GM19452 (cell line): ENCODE data around the gene ROBO1.
"Not testable (repeated sequence)": the region's sequence is repeated elsewhere in the genome, so short reads cannot be mapped to it uniquely, and the experiment has no call there.

ENCODE experiments used
- ATAC-seq: cut with Tn5 transposase; IDR thresholded peaks from one replicate; pipeline ENCODE4 v1.9.1; 2021; ENCODE audit not compliant: unreplicated experiment

The ROBO1 gene

GRCh38 chr3:79383402-79384012 lies 384.3 kb downstream of the ROBO1 start:
- no peak for ATAC-seq

- ATAC-seq = no peak
Observed at GRCh38 chr3:79380581-79380980, 387.2 kb downstream of the ROBO1 start.

- ATAC-seq = no peak
Observed at GRCh38 chr3:79378064-79378463, 389.7 kb downstream of the ROBO1 start.

GRCh38 chr3:79369306-79369705 lies 398.5 kb downstream of the ROBO1 start:
- no peak for ATAC-seq

GRCh38 chr3:79368403-79368802 lies 399.4 kb downstream of the ROBO1 start:
- ATAC-seq = no peak

- ATAC-seq = no peak
Observed at GRCh38 chr3:79367803-79368202, 400.0 kb downstream of the ROBO1 start.

- no peak for ATAC-seq
Observed at GRCh38 chr3:79367066-79367465, 400.7 kb downstream of the ROBO1 start.

GRCh38 chr3:79366414-79366813 lies 401.4 kb downstream of the ROBO1 start:
- no peak for ATAC-seq

GRCh38 chr3:79364784-79365183 lies 403.0 kb downstream of the ROBO1 start:
- no peak for ATAC-seq

- ATAC-seq = no peak
Observed at GRCh38 chr3:79362571-79363270, 405.1 kb downstream of the ROBO1 start.

- no peak for ATAC-seq
Observed at GRCh38 chr3:79361748-79362378, 405.9 kb downstream of the ROBO1 start.

- ATAC-seq = no peak
Observed at GRCh38 chr3:79358327-79358726, 409.5 kb downstream of the ROBO1 start.

GRCh38 chr3:79354179-79354688 lies 413.6 kb downstream of the ROBO1 start:
- no peak for ATAC-seq

GRCh38 chr3:79351699-79352098 lies 416.1 kb downstream of the ROBO1 start:
- ATAC-seq = no peak

- no peak for ATAC-seq
Observed at GRCh38 chr3:79344876-79345871, 422.6 kb downstream of the ROBO1 start.

- ATAC-seq = no peak
Observed at GRCh38 chr3:79341961-79342360, 425.8 kb downstream of the ROBO1 start.

GRCh38 chr3:79339846-79340245 lies 428.0 kb downstream of the ROBO1 start:
- ATAC-seq = no peak

- no peak for ATAC-seq
Observed at GRCh38 chr3:79337798-79338197, 430.0 kb downstream of the ROBO1 start.

- no peak for ATAC-seq
Observed at GRCh38 chr3:79329154-79329553, 438.6 kb downstream of the ROBO1 start.

GRCh38 chr3:79326642-79327041 lies 441.2 kb downstream of the ROBO1 start:
- ATAC-seq = no peak

GRCh38 chr3:79325833-79326383 lies 441.9 kb downstream of the ROBO1 start:
- not testable (repeated sequence) for ATAC-seq
